Testis (tissue), 2 donors: ENCODE measurements around the gene DIS3L2.
"Not testable (repeated sequence)": the region's sequence is repeated elsewhere in the genome, so short reads cannot be mapped to it uniquely, and the experiment has no call there.

Experiments
- POLR2A ChIP-seq: fragments of 450-650 bp; IDR thresholded peaks from one replicate; pipeline ENCODE4 v1.6.1; 2017; ENCODE audit warnings: antibody characterized with exemption, mild to moderate bottlenecking, moderate library complexity
- TF ChIP-seq, protein P1 (sequence below), 3 experiments: fragments of 450-650 bp in 2 of 3; fragments of 200-600 bp in 1 of 3; sonication (generic) in 1 of 3; IDR thresholded peaks; one replicate each; pipeline ENCODE4 v1.5.1; 2016 to 2019; ENCODE audit warnings: antibody characterized with exemption in 3 of 3, mild to moderate bottlenecking in 2 of 3, moderate library complexity in 1 of 3

DNA sequence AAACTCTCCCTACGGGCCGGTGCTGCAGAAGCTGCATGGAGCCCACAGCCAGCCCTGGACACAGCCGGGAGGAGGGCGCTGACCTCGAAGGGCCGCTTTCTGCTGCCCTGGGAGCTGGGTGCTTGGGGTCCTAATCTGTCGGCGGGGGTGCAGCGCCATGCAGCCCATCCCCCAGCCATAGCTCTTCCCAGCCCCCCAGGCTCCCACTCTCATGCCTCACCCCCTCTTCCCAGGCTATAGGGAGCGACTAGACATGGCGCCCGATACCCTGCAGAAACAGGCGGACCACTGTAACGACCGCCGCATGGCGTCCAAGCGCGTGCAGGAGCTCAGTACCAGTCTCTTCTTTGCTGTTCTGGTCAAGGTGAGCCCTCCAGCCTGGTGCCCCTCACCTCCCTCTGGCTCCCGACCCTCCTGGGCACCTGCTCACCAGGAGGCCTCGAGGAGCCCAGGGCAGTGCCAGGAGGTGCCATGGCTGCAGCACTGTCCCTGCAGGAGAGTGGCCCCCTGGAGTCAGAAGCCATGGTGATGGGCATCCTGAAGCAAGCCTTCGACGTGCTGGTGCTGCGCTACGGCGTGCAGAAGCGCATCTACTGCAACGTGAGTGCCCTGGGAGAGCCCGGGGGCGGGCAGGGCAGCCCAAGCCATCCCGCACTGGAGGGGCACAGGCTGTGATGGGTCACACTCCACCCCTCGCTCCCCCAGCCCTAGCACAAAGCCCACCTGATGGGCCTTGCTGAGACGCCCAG is 372.8 kb downstream of the DIS3L2 start:
- TF ChIP-seq POLR2A: not testable (repeated sequence)
- TF ChIP-seq, protein P1, sequence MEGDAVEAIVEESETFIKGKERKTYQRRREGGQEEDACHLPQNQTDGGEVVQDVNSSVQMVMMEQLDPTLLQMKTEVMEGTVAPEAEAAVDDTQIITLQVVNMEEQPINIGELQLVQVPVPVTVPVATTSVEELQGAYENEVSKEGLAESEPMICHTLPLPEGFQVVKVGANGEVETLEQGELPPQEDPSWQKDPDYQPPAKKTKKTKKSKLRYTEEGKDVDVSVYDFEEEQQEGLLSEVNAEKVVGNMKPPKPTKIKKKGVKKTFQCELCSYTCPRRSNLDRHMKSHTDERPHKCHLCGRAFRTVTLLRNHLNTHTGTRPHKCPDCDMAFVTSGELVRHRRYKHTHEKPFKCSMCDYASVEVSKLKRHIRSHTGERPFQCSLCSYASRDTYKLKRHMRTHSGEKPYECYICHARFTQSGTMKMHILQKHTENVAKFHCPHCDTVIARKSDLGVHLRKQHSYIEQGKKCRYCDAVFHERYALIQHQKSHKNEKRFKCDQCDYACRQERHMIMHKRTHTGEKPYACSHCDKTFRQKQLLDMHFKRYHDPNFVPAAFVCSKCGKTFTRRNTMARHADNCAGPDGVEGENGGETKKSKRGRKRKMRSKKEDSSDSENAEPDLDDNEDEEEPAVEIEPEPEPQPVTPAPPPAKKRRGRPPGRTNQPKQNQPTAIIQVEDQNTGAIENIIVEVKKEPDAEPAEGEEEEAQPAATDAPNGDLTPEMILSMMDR (IDR thresholded peaks at IDR 0.05): not testable (repeated sequence)
